ENCODE measurements around the gene CPOX. TPM values are rescaled to one million over a fixed set of nuclear protein-coding genes. Genes with fewer than 3 reads are reported as not detected.
"Not testable (repeated sequence)": the region's sequence is repeated elsewhere in the genome, so short reads cannot be mapped to it uniquely, and the experiment has no call there.

CPOX gene
- polyA plus RNA-seq (ENCODE audit: insufficient read depth in 1 of 5, insufficient read length in 5 of 5, low replicate concordance in 1 of 5): 10 to 100 TPM; 26.1 to 32.6 (median 30.1) TPM
- long read RNA-seq, donor 1, partial matches to known transcripts: 0 of 4 reads
- long read RNA-seq, donor 1, other reads (novel, unspliced or antisense): 0 of 4 reads
- long read RNA-seq, donor 2, transcript CPOX-201 (7 exons, 2,821 nt): major isoform, 6 of 7 reads
- long read RNA-seq, donor 2, partial matches to known transcripts: 0 of 7 reads
- long read RNA-seq, donor 2, other reads (novel, unspliced or antisense): 0 of 7 reads
- long read RNA-seq, donor 3, partial matches to known transcripts: 0 of 4 reads
- long read RNA-seq, donor 3, other reads (novel, unspliced or antisense): 0 of 4 reads
- long read RNA-seq, donor 4, partial matches to known transcripts: 0 of 1 reads
- long read RNA-seq, donor 4, other reads (novel, unspliced or antisense): 0 of 1 reads
- long read RNA-seq, donor 5, transcript CPOX-201 (7 exons, 2,821 nt): major isoform, 7 of 8 reads
- long read RNA-seq, donor 5, partial matches to known transcripts: 0 of 8 reads
- long read RNA-seq, donor 5, other reads (novel, unspliced or antisense): 0 of 8 reads
- long read RNA-seq, donor 6, transcript CPOX-201 (7 exons, 2,821 nt): major isoform, 8 of 16 reads
- long read RNA-seq, donor 6, partial matches to known transcripts: 7 of 16 reads
- long read RNA-seq, donor 6, other reads (novel, unspliced or antisense): 0 of 16 reads
- long read RNA-seq, donor 7, partial matches to known transcripts: 0 of 4 reads
- long read RNA-seq, donor 7, other reads (novel, unspliced or antisense): 0 of 4 reads
- long read RNA-seq, donor 8, transcript CPOX-201 (7 exons, 2,821 nt): major isoform, 5 of 5 reads
- long read RNA-seq, donor 8, partial matches to known transcripts: 0 of 5 reads
- long read RNA-seq, donor 8, other reads (novel, unspliced or antisense): 0 of 5 reads

GRCh38 chr3:98593046-98593936, at the start of gene CPOX:
CPOX (minus strand) TSS chr3:98593611; CDS start chr3:98593504, 107 bp downstream.
- DNase-seq: peak; percentile 88

- DNase-seq: not testable (repeated sequence)
Observed at GRCh38 chr3:98642769-98643168, 49.4 kb upstream of the CPOX start.

- DNase-seq: not testable (repeated sequence)
Observed at GRCh38 chr3:98641756-98642155, 48.3 kb upstream of the CPOX start.

- not testable (repeated sequence) for DNase-seq
Observed at GRCh38 chr3:98638515-98638914, 45.1 kb upstream of the CPOX start.

GRCh38 chr3:98630416-98630815, 37.0 kb upstream of the CPOX start:
- DNase-seq: no peak

GRCh38 chr3:98628317-98628716, 34.9 kb upstream of the CPOX start:
- DNase-seq: no peak

- DNase-seq: no peak
Observed at GRCh38 chr3:98626151-98626550, 32.7 kb upstream of the CPOX start.

GRCh38 chr3:98623572-98624280, 30.3 kb upstream of the CPOX start:
- no peak for DNase-seq

GRCh38 chr3:98617841-98618240, 24.4 kb upstream of the CPOX start:
- DNase-seq: no peak

GRCh38 chr3:98613616-98614015, 20.2 kb upstream of the CPOX start:
- DNase-seq: no peak

GRCh38 chr3:98612996-98613517, 19.6 kb upstream of the CPOX start:
- no peak for DNase-seq

GRCh38 chr3:98612587-98612986, 19.2 kb upstream of the CPOX start:
- no peak for DNase-seq

- no peak for DNase-seq
Observed at GRCh38 chr3:98608029-98608428, 14.6 kb upstream of the CPOX start.

GRCh38 chr3:98603580-98603979, 10.2 kb upstream of the CPOX start:
- DNase-seq: no peak

GRCh38 chr3:98602078-98602678, 8.8 kb upstream of the CPOX start:
- peak; percentile 37 to 53 for DNase-seq

- no peak for DNase-seq
Observed at GRCh38 chr3:98601180-98601579, 7.8 kb upstream of the CPOX start.

- DNase-seq: no peak
Observed at GRCh38 chr3:98600412-98601095, 7.1 kb upstream of the CPOX start.

- no peak for DNase-seq
Observed at GRCh38 chr3:98599647-98600411, 6.4 kb upstream of the CPOX start.

GRCh38 chr3:98598492-98598891, 5.1 kb upstream of the CPOX start:
- DNase-seq: no peak

Measured in right lung (tissue), 10 donors.